Mucosa of rectum (tissue), 2 donors: ENCODE data around the gene SBF2.
"Not testable (repeated sequence)": the region's sequence is repeated elsewhere in the genome, so short reads cannot be mapped to it uniquely, and the experiment has no call there.

ENCODE experiments used
- H3K27ac ChIP-seq, 2 donors: one replicate each; pipeline ENCODE4 v1.7.0; 2013; ENCODE audit warnings: inconsistent platforms in 2 of 2, low read depth in 2 of 2, low read length in 2 of 2
- H3K27me3 ChIP-seq, 2 donors: one replicate each; pipeline ENCODE4 v1.7.0; 2013; ENCODE audit warnings: low read length in 2 of 2; ENCODE audit not compliant: control insufficient read depth in 2 of 2, insufficient read depth in 2 of 2
- H3K36me3 ChIP-seq, 2 donors: one replicate each; pipeline ENCODE4 v1.7.0; 2013; ENCODE audit warnings: low read length in 2 of 2; ENCODE audit not compliant: control insufficient read depth in 2 of 2, insufficient read depth in 2 of 2
- H3K4me1 ChIP-seq, 2 donors: one replicate each; pipeline ENCODE4 v1.7.0; 2013; ENCODE audit warnings: low read length in 2 of 2, mild to moderate bottlenecking in 1 of 2; ENCODE audit not compliant: control insufficient read depth in 2 of 2, insufficient read depth in 2 of 2
- H3K4me3 ChIP-seq, 2 donors: one replicate each; pipeline ENCODE4 v1.7.0; 2013; ENCODE audit warnings: low read length in 2 of 2
- H3K9ac ChIP-seq, 2 donors: one replicate each; pipeline ENCODE4 v1.7.0; 2013; ENCODE audit warnings: low read length in 2 of 2, low read depth in 1 of 2, mild to moderate bottlenecking in 1 of 2
- H3K9me3 ChIP-seq, 2 donors: one replicate each; pipeline ENCODE4 v1.7.0; 2013; ENCODE audit warnings: low read length in 2 of 2; ENCODE audit not compliant: control insufficient read depth in 2 of 2
- donor health status: healthy.
- donor health status: Normal muscosa, but diverticular disease.

SBF2 gene

DNA sequence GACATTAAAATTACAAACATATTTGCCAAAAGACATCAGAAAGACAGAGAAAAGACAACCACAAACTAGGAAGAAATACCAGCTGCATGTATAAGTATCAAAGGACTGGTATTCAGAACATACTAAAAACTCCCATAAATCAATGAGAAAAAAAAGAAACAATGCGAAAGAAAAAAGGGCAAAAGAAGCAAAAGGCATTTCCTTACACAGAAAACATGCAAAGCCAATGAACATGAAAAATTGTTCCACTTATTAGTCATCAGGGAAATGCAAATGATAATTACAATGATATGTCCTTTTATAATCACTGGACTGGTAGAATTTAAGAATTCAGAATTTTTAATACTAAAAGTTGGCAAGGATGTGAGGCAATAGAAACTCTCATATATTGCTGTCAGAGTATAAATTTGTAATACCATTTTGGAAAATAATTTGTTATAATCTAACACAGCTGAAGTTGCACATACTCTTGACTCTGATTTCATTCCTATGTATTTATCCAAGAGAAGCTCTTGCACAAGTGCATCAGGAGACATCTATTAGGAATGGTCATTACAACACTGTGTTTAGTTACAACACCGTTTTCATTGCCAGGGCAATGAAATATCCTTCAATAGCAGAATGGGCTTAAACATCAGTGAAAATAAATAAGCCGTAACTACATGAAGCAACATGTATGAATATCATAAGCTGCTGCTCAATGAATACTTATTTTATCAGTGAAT is 350.5 kb downstream of the SBF2 start:
- H3K9ac ChIP-seq: no peak overlapping the region
- no peak overlapping the region for H3K4me3 ChIP-seq
- no peaks in the 10 kb centered on the region for H3K27me3 ChIP-seq
- H3K4me1 ChIP-seq: no peaks in the 10 kb centered on the region
- no peaks in the 10 kb centered on the region for H3K36me3 ChIP-seq
- no peaks in the 10 kb centered on the region for H3K9me3 ChIP-seq
- H3K27ac ChIP-seq: no peak overlapping the region

- Histone ChIP-seq H3K4me3 (no peak overlapping the region), H3K9ac (no peak overlapping the region), H3K27me3 (no peaks in the 10 kb centered on the region), H3K27ac (no peak overlapping the region), H3K4me1 (no peaks in the 10 kb centered on the region), H3K36me3 (no peaks in the 10 kb centered on the region), H3K9me3 (no peaks in the 10 kb centered on the region)
Measured at GRCh38 chr11:9941991-9942390, 352.0 kb downstream of the SBF2 start.

- H3K9me3 ChIP-seq, H3K4me1 ChIP-seq, H3K27ac ChIP-seq, H3K9ac ChIP-seq, H3K36me3 ChIP-seq, H3K27me3 ChIP-seq, H3K4me3 ChIP-seq: not testable (repeated sequence)
Measured at GRCh38 chr11:9939150-9939549, 354.9 kb downstream of the SBF2 start.

DNA sequence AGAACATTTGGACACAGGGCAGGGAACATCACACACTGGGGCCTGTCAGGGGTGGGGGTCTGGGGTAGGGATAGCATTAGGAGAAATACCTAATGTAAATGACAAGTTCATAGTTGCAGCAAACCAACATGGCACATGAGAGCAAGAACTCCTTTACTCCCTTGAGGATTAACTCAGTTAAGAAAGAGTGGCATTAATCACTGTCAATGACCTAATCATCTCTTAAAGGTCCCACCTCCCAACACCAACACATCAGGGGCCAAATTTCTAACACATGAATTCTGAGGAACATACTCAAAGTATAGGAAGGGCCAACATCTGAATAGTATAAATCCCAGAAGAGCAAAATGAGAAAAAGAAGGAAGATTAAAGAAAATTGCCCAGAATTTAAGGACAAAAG is 357.3 kb downstream of the SBF2 start:
- Histone ChIP-seq H3K27me3 (no peaks in the 10 kb centered on the region), H3K9me3 (no peaks in the 10 kb centered on the region), H3K4me3 (no peak overlapping the region), H3K36me3 (no peaks in the 10 kb centered on the region), H3K9ac (no peak overlapping the region), H3K4me1 (no peaks in the 10 kb centered on the region), H3K27ac (no peak overlapping the region)

DNA sequence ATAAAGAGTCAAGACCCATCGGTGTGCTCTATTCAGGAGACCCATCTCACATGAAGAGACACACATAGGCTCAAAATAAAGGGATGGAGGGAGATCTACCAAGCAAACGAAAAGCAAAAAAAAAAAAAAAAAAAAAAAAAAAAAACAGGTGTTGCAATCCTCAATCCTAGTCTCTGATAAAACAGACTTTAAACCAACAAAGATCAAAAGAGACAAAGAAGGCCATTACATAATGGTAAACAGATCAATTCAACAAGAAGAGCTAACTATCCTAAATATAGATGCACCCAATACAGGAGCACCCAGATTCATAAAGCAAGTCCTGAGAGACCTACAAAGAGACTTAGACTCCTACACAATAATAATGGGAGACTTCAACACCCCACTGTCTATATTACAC is 361.2 kb downstream of the SBF2 start:
- not testable (repeated sequence) for H3K27me3 ChIP-seq, H3K4me1 ChIP-seq, H3K9me3 ChIP-seq, H3K36me3 ChIP-seq, H3K4me3 ChIP-seq, H3K9ac ChIP-seq, H3K27ac ChIP-seq

GRCh38 chr11:9930562-9931331 is 363.3 kb downstream of the SBF2 start:
- H3K4me1 ChIP-seq, H3K9me3 ChIP-seq, H3K36me3 ChIP-seq, H3K9ac ChIP-seq, H3K27ac ChIP-seq, H3K27me3 ChIP-seq, H3K4me3 ChIP-seq: not testable (repeated sequence)

DNA sequence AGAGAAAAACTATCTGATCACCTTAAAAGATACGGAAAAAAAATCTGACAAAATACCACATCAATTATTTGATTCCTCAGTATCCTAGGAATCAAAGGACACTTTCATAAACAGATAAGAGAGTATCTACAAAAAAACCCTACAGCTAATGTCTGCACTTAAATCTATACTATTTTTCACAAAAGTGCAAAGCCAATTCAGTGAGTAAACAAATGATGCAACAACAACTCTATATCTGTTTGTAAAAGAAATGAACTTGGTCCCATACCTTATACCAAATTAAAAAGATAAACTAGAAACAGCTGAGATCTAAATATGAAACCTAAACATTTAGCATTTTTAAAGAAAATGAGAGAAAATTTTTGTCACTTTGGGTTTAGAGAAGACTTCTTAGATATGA is 366.3 kb downstream of the SBF2 start:
- H3K27ac ChIP-seq: no peak overlapping the region
- no peaks in the 10 kb centered on the region for H3K9me3 ChIP-seq
- H3K9ac ChIP-seq: no peak overlapping the region
- H3K36me3 ChIP-seq: no peaks in the 10 kb centered on the region
- no peaks in the 10 kb centered on the region for H3K27me3 ChIP-seq
- no peak overlapping the region for H3K4me3 ChIP-seq
- H3K4me1 ChIP-seq: no peaks in the 10 kb centered on the region

GRCh38 chr11:9923280-9923679 is 370.7 kb downstream of the SBF2 start:
- no peak overlapping the region for H3K4me3 ChIP-seq
- H3K36me3 ChIP-seq: no peaks in the 10 kb centered on the region
- no peaks in the 10 kb centered on the region for H3K4me1 ChIP-seq
- H3K27me3 ChIP-seq: no peaks in the 10 kb centered on the region
- H3K9ac ChIP-seq: no peak overlapping the region
- H3K9me3 ChIP-seq: no peaks in the 10 kb centered on the region
- H3K27ac ChIP-seq: no peak overlapping the region

- H3K9ac ChIP-seq: no peak overlapping the region
- no peaks in the 10 kb centered on the region for H3K4me1 ChIP-seq
- H3K27me3 ChIP-seq: no peaks in the 10 kb centered on the region
- no peak overlapping the region for H3K27ac ChIP-seq
- no peak overlapping the region for H3K4me3 ChIP-seq
- no peaks in the 10 kb centered on the region for H3K36me3 ChIP-seq
- H3K9me3 ChIP-seq: no peaks in the 10 kb centered on the region
Measured at GRCh38 chr11:9922806-9923205, 371.2 kb downstream of the SBF2 start.

DNA sequence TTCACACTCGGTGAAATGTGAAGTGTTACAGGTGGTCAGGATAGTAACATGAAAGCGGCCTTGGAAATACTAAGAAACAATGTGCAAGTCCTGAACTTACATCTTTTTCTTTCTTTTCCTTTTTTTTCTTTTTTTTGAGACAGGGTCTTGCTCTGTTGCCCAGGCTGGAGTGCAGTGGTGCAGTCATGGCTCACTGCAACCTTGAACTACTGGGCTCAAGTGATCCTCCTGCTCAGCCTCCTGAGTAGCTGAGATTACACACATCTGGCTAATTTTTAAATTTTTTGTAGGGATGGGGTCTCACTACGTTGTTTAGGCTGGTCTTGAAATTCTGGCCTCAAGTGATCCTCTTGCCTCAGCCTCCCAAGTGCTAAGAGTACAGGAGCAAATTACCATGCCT is 377.5 kb downstream of the SBF2 start:
- Histone ChIP-seq H3K4me3 (no peak overlapping the region), H3K27me3 (no peaks in the 10 kb centered on the region), H3K27ac (no peak overlapping the region), H3K9ac (no peak overlapping the region), H3K4me1 (no peaks in the 10 kb centered on the region), H3K9me3 (no peaks in the 10 kb centered on the region), H3K36me3 (no peaks in the 10 kb centered on the region)
